HCT116 (cell line): Measurements from ENCODE around the gene TEAD1.

Experiments used
- CTCF ChIP-seq, 3 experiments: fragments of 200-600 bp in 1 of 3; sonication (generic) in 1 of 3; IDR thresholded peaks in 2 of 3; conservative IDR thresholded peaks in 1 of 3; 2 replicates each; pipeline ENCODE4 v1.5.1; 2012 to 2017; ENCODE audit warnings: low read depth in 2 of 3, low read length in 2 of 3, antibody characterized with exemption in 1 of 3, borderline replicate concordance in 1 of 3, control low read depth in 1 of 3, mild to moderate bottlenecking in 1 of 3, mixed read lengths in 1 of 3, mixed run types in 1 of 3, moderate library complexity in 1 of 3; ENCODE audit not compliant: insufficient read depth in 1 of 3
- POLR2A ChIP-seq: IDR thresholded peaks from 2 replicates; pipeline ENCODE4 v1.7.0; 2011; ENCODE audit warnings: borderline replicate concordance; ENCODE audit not compliant: insufficient read depth, insufficient read length; ENCODE audit errors: extremely low read depth
- REST ChIP-seq: IDR thresholded peaks from 2 replicates; pipeline ENCODE4 v1.6.1; 2012; ENCODE audit warnings: low read depth

GRCh38 chr11:12769834-12770345 lies 95.7 kb downstream of the TEAD1 start:
- TF ChIP-seq CTCF (IDR thresholded peaks at IDR 0.05 in 2 of 3, conservative IDR thresholded peaks at IDR 0.05 in 1 of 3; ENCODE audit: borderline replicate concordance in 1 of 3, insufficient read depth in 1 of 3, low read depth in 2 of 3, low read length in 2 of 3) (no peak), POLR2A (no peak), REST (no peak)
